Measurements from ENCODE around the gene FAU. TPM values are rescaled to one million over a fixed set of nuclear protein-coding genes. Genes with fewer than 3 reads are reported as not detected.
A peak's percentile ranks its signal among the peaks of the same experiment; 100 is the strongest.

Gene FAU
- total and polyA plus RNA-seq, 12 donors, result 536 to 1,540 (median 635) TPM

DNA sequence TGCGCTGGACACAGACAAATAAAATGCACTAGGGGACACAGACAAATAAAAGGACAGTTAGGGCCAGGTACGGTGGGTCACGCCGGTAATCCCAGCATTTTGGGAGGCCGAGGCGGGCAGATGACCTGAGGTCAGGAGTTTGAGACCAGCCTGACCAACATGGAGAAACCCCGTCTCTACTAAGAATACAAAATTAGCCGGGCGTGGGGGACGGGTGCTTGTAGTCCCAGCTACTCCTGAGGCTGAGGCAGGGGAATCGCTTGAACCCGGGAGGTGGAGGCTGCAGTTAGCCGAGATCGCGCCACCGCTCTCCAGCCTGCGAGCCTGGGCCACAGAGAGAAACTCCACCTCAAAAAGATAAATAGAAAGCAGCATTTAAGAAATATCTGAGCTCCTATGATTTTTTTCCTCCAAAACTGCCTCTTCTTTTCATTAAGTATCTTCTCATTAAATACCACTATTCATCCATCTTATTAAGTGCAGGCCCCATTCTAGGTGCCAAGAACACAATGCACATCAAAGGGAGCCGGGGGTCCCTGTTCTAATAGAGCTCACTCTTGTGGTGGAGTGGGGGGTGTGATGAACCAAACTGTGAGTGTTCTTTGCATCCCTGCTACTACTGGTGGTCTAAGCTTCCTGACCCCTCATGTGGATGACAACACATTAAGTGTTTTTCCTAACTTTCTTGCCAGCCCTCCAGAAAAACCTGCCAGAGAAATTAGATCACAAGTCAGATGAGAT, 3.7 kb downstream of the FAU start:
- peak overlapping the region in 4 of 10 donors; percentile 88 to 99 (median 96) for H3K4me3 ChIP-seq
- H3K9me3 ChIP-seq, result no peaks in the 10 kb centered on the region
- H3K4me1 ChIP-seq, result peaks cover 12 to 72% (median 49%) of the 10 kb centered on the region in 9 donors
- no peak for DNase-seq
- peaks cover 0 to 52% (median 24%) of the 10 kb centered on the region in 9 donors for H3K36me3 ChIP-seq
- TF ChIP-seq, protein P1, sequence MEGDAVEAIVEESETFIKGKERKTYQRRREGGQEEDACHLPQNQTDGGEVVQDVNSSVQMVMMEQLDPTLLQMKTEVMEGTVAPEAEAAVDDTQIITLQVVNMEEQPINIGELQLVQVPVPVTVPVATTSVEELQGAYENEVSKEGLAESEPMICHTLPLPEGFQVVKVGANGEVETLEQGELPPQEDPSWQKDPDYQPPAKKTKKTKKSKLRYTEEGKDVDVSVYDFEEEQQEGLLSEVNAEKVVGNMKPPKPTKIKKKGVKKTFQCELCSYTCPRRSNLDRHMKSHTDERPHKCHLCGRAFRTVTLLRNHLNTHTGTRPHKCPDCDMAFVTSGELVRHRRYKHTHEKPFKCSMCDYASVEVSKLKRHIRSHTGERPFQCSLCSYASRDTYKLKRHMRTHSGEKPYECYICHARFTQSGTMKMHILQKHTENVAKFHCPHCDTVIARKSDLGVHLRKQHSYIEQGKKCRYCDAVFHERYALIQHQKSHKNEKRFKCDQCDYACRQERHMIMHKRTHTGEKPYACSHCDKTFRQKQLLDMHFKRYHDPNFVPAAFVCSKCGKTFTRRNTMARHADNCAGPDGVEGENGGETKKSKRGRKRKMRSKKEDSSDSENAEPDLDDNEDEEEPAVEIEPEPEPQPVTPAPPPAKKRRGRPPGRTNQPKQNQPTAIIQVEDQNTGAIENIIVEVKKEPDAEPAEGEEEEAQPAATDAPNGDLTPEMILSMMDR (IDR thresholded peaks at IDR 0.05), result peak in 5 of 9 donors; percentile 8 to 35 (median 27)
- intact Hi-C loops (cut with DNase I), result loop anchor here in 5 of 10 donors (2.0 to 10.0 kb wide), 9 partner anchors 64 to 343 kb away; partner anchors contain the start of genes ARL2 (in 3 of the 5), CAPN1 (in 1 of the 5), PPP2R5B (in 1 of the 5) and SF1 (in 1 of the 5)
- H3K27me3 ChIP-seq, result peaks cover 0 to 2% (median 0%) of the 10 kb centered on the region in 7 donors
- no peak for ATAC-seq
- WGBS, 2 donors, result 81 to 85% methylated on average over 18 of the region's 18 CpGs
- peak overlapping the region in 7 of 10 donors; percentile 26 to 95 (median 46) for H3K27ac ChIP-seq

DNA sequence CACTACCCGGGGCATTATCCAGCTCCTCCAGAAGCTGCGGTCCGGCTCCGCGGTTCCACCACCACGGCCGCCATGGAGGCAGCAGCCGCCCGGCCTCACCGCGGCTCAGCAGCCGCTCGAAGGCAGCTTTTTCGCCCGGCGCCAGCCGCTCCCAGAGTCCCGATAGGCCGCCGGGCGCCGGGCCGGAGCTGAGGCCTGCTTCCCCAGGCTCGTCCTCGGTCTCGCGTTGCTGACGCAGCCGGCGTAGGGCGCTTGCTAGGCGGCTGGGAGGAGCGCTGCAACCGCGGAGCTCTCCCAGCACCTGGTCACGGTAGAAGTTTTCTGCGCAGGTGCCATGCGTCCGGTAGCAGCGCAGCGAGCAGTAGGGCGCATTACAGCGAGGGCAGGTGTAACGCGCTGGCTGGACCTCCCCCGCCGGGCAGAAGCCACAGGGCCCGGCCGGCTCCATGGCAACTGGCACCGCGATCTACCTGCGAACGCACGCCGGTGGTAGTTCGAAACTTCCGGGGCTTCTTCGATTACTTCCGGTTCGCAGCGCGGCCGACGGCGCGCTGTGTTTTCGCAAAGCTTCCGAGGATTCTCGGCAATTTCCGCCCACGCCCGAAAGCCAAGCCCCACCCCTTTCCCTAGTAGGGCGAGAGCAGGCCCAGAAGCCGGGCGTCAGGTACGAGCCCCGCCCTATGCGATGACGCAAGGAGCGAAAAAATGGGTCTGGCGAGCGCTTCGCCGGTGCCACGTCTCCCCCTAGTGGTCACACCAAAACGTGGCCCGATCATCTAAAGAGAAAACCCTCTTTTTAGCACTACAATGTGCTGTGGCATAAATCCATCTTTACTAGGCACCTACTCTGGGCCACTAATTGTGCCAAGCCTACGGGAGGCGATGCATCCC, 4.5 kb downstream of the FAU start, which contains the start of gene ZNHIT2:
Gene ZNHIT2 (minus strand): TSS at position 496 of the 891 bp plus-strand sequence. CDS start 48 bp downstream, at position 448.
- H3K4me1 ChIP-seq, result peaks cover 17 to 72% (median 49%) of the 10 kb centered on the region in 9 donors

DNA sequence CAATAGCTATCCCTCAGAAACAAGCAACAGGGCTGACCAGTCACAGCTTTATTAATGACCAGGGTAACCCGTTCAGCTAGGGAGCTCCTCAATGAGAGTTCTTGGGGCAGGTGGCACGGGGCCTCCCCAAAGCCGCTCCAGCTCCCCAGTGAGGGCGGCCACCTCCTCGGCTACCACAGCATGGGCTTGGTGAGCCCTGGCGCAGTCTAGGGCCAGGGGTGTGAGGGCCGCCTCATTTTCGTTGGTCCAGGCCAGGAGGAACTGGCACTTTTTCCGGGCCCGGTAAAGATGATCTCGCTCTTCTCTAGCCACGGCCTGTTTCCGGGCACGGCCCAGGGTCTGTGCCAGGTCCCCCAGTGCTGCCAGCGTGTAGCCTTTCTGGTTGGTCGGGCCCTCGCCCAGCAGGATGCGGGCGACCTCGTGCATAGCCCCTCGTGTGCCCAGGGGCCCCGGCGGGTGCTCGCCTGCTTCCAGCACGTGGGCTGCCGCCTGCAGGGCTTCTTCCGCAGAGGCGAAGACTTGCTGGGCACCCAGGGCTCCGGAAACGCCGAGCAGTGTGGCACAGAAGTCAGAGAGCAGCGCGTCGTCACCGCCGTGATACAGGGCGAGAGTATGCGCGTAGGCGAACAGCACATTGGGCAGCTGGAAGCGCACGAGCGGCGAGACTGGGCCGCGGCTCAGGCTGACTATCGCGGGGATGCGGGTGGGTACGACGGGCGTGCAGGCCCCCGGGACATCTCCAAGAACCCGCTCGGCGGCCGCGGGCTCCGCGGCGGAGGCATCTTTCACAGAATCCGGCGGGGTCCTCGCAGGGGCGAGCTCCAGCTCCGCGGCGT, 5.3 kb downstream of the FAU start:
- Histone ChIP-seq H3K4me1 (peaks cover 18 to 77% (median 56%) of the 10 kb centered on the region in 9 donors), H3K9me3 (no peaks in the 10 kb centered on the region), H3K27ac (peak overlapping the region in 9 of 10 donors; percentile 66 to 95 (median 86)), H3K27me3 (peaks cover 0 to 10% (median 0%) of the 10 kb centered on the region in 7 donors), H3K36me3 (peaks cover 0 to 52% (median 24%) of the 10 kb centered on the region in 9 donors), H3K4me3 (peak overlapping the region; percentile 54 to 99 (median 91))
- ATAC-seq (peak in 1 of 8 donors; percentile 6), DNase-seq (no peak)
- TF ChIP-seq, protein P1 (IDR thresholded peaks at IDR 0.05), result no peak
- WGBS, 2 donors, result 23 to 24% methylated on average over 62 to 68 of the region's 68 CpGs
- intact Hi-C loops (cut with DNase I), result loop anchor here in 4 of 10 donors (2.0 to 10.0 kb wide), 8 partner anchors 66 to 342 kb away; partner anchors contain the start of genes ARL2 (in 4 of the 4), CAPN1 (in 1 of the 4), PPP2R5B (in 1 of the 4) and SF1 (in 1 of the 4)

More for the DNA sequence above, 4.5 kb downstream of the FAU start, which contains the start of gene ZNHIT2:
- peak; percentile 99 to 100 for DNase-seq
- ATAC-seq, result peak; percentile 85 to 93 (median 90)
- intact Hi-C loops (cut with DNase I), result loop anchor here in 5 of 10 donors (2.0 to 10.0 kb wide), 10 partner anchors 65 to 343 kb away; partner anchors contain the start of genes ARL2 (in 4 of the 5), CAPN1 (in 1 of the 5), PPP2R5B (in 1 of the 5) and SF1 (in 1 of the 5)
- H3K36me3 ChIP-seq, result peaks cover 0 to 52% (median 24%) of the 10 kb centered on the region in 9 donors
- H3K27me3 ChIP-seq, result peaks cover 0 to 10% (median 0%) of the 10 kb centered on the region in 7 donors
- TF ChIP-seq, protein P1 (IDR thresholded peaks at IDR 0.05), result peak; percentile 79 to 99 (median 95)
- H3K4me3 ChIP-seq, result peak within 1 kb of the TSS; percentile 54 to 99 (median 91)
- 0 to 1% methylated on average over 87 to 89 of the region's 89 CpGs for WGBS, 2 donors
- H3K27ac ChIP-seq, result peak within 1 kb of the TSS in 9 of 10 donors; percentile 66 to 95 (median 86)
- H3K9me3 ChIP-seq, result no peaks in the 10 kb centered on the region
